Hepatocyte (in vitro differentiated cells): ENCODE measurements around the gene SLC17A7. TPM values are rescaled to one million over a fixed set of nuclear protein-coding genes. Genes with fewer than 3 reads are reported as not detected.
A peak's percentile ranks its signal among the peaks of the same experiment; 100 is the strongest.

ENCODE experiments used
- DNase-seq: peaks from one replicate; pipeline ENCODE4 v3.0.0-alpha.2; 2016; ENCODE audit warnings: low spot score
- H2AFZ ChIP-seq: fragments of 200-600 bp; sonication (generic); 2 replicates; pipeline ENCODE4 v1.6.0; 2016; ENCODE audit warnings: antibody characterized with exemption, mild to moderate bottlenecking
- H3K27ac ChIP-seq: fragments of 200-600 bp; sonication (generic); 2 replicates; pipeline ENCODE4 v1.5.1; 2016; ENCODE audit warnings: mild to moderate bottlenecking
- H3K27me3 ChIP-seq: fragments of 200-600 bp; sonication (generic); 2 replicates; pipeline ENCODE4 v1.6.1; 2016
- H3K36me3 ChIP-seq: fragments of 200-600 bp; sonication (generic); replicated peaks from 2 replicates; pipeline ENCODE4 v1.5.1; 2016; ENCODE audit warnings: low read depth; ENCODE audit not compliant: insufficient read depth
- H3K4me1 ChIP-seq: fragments of 200-600 bp; sonication (generic); 2 replicates; pipeline ENCODE4 v1.5.1; 2016; ENCODE audit warnings: mild to moderate bottlenecking, moderate library complexity; ENCODE audit not compliant: insufficient read depth
- H3K4me2 ChIP-seq: fragments of 200-600 bp; sonication (generic); 2 replicates; pipeline ENCODE4 v1.6.0; 2016
- H3K4me3 ChIP-seq: fragments of 200-600 bp; sonication (generic); 2 replicates; pipeline ENCODE4 v1.5.1; 2016; ENCODE audit warnings: mild to moderate bottlenecking
- H3K79me2 ChIP-seq: fragments of 200-600 bp; sonication (generic); 2 replicates; pipeline ENCODE4 v1.6.0; 2017; ENCODE audit warnings: mild to moderate bottlenecking
- H3K9me2 ChIP-seq: fragments of 200-600 bp; sonication (generic); replicated peaks from 2 replicates; pipeline ENCODE4 v1.6.0; 2017; ENCODE audit warnings: mild to moderate bottlenecking; ENCODE audit not compliant: insufficient read depth
- H3K9me3 ChIP-seq: fragments of 200-600 bp; sonication (generic); 2 replicates; pipeline ENCODE4 v1.5.1; 2016; ENCODE audit warnings: low read depth, mild to moderate bottlenecking
- H4K20me1 ChIP-seq: fragments of 200-600 bp; sonication (generic); 2 replicates; pipeline ENCODE4 v1.6.0; 2016; ENCODE audit warnings: mild to moderate bottlenecking; ENCODE audit not compliant: insufficient read depth, poor library complexity, severe bottlenecking
- EZH2 ChIP-seq: fragments of 200-600 bp; sonication (generic); IDR thresholded peaks from 2 replicates; pipeline ENCODE4 v1.6.1; 2016; ENCODE audit warnings: antibody characterized with exemption, mild to moderate bottlenecking, borderline replicate concordance
- EZH2phosphoT487 ChIP-seq: fragments of 200-600 bp; sonication (generic); IDR thresholded peaks from one replicate; pipeline ENCODE4 v1.6.1; 2018; ENCODE audit warnings: antibody characterized with exemption, mild to moderate bottlenecking, low read depth, moderate library complexity; ENCODE audit not compliant: unreplicated experiment, severe bottlenecking
- WGBS: methylation state at CpG from one replicate; pipeline ENCODE4 v1.1.6; 2016; ENCODE audit warnings: low lambda C conversion rate; ENCODE audit errors: missing lambda C conversion rate; 5-methylcytosine and 5-hydroxymethylcytosine counted together
- polyA plus RNA-seq: library from polyadenylated mRNA; unstranded; fragments of >200 nt; fragmentation: Nextera tagmentation; extraction: Ambion mirVana; gene quantifications from 2 replicates; pipeline ENCODE4 v1.2.1, GENCODE V29; 2016
- total RNA-seq: library from RNA; depleted of rRNA; stranded (reverse); fragments of >200 nt; gene quantifications from 2 replicates; pipeline ENCODE4 v1.2.3, GENCODE V29; 2014
- TF ChIP-seq, protein P1 (sequence below): fragments of 200-600 bp; sonication (generic); IDR thresholded peaks from 2 replicates; pipeline ENCODE4 v1.5.1; 2016; ENCODE audit warnings: antibody characterized with exemption, mild to moderate bottlenecking; ENCODE audit not compliant: poor library complexity

SLC17A7 gene
- total and polyA plus RNA-seq, 2 experiments from 2014 or later: 0.13 to 0.51 TPM

GRCh38 chr19:49421039-49421877 is 20.1 kb downstream of the SLC17A7 start:
- Histone ChIP-seq H2AFZ (no peak overlapping the region), H3K9me3 (no peaks in the 10 kb centered on the region), H3K27me3 (peaks cover 97% of the 10 kb centered on the region), H4K20me1 (no peaks in the 10 kb centered on the region), H3K4me3 (no peak overlapping the region), H3K79me2 (no peaks in the 10 kb centered on the region), H3K9me2 (no peaks in the 10 kb centered on the region), H3K27ac (no peak overlapping the region), H3K4me1 (peaks cover 3% of the 10 kb centered on the region), H3K36me3 (no peaks in the 10 kb centered on the region), H3K4me2 (peak overlapping the region; percentile 68)
- TF ChIP-seq EZH2 (peak; percentile 81), EZH2phosphoT487 (peak; percentile 28)
- TF ChIP-seq, protein P1, sequence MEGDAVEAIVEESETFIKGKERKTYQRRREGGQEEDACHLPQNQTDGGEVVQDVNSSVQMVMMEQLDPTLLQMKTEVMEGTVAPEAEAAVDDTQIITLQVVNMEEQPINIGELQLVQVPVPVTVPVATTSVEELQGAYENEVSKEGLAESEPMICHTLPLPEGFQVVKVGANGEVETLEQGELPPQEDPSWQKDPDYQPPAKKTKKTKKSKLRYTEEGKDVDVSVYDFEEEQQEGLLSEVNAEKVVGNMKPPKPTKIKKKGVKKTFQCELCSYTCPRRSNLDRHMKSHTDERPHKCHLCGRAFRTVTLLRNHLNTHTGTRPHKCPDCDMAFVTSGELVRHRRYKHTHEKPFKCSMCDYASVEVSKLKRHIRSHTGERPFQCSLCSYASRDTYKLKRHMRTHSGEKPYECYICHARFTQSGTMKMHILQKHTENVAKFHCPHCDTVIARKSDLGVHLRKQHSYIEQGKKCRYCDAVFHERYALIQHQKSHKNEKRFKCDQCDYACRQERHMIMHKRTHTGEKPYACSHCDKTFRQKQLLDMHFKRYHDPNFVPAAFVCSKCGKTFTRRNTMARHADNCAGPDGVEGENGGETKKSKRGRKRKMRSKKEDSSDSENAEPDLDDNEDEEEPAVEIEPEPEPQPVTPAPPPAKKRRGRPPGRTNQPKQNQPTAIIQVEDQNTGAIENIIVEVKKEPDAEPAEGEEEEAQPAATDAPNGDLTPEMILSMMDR: no peak
- peak; percentile 49 for DNase-seq
- 19% methylated on average over 48 of the region's 48 CpGs for WGBS

GRCh38 chr19:49420227-49420626 is 21.1 kb downstream of the SLC17A7 start:
- no peak for TF ChIP-seq EZH2
- no peak for TF ChIP-seq EZH2phosphoT487
- TF ChIP-seq, protein P1: no peak
- no peaks in the 10 kb centered on the region for H3K36me3 ChIP-seq
- no peak overlapping the region for H3K4me2 ChIP-seq
- no peaks in the 10 kb centered on the region for H3K9me3 ChIP-seq
- no peak overlapping the region for H2AFZ ChIP-seq
- no peaks in the 10 kb centered on the region for H4K20me1 ChIP-seq
- no CpG with 5 or more reads among the region's 2 CpGs for WGBS
- DNase-seq: no peak
- H3K9me2 ChIP-seq: no peaks in the 10 kb centered on the region
- H3K4me1 ChIP-seq: peaks cover 3% of the 10 kb centered on the region
- no peak overlapping the region for H3K4me3 ChIP-seq
- no peaks in the 10 kb centered on the region for H3K79me2 ChIP-seq
- H3K27ac ChIP-seq: no peak overlapping the region
- H3K27me3 ChIP-seq: peaks cover 88% of the 10 kb centered on the region

DNA sequence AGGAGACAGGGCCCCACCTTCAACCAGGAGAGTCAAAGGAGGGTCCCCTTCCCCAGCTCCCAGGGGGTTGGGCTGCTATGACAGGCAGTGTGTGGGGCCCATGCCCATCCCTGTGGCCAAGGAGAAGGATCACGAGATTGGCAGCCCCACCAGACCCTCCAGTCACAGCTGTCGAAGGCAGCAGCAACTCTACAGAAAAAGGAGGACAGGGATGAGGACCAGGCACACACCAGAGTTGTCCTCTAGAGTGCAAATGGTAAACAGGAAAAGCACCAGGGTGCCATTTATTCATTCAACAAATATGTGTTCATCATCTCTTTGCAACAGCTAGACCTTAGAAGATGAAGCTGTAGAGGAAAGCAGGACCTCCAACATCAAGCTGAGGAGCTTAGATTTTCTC is 22.2 kb downstream of the SLC17A7 start:
- Histone ChIP-seq H3K4me1 (peaks cover 3% of the 10 kb centered on the region), H3K9me2 (no peaks in the 10 kb centered on the region), H3K27me3 (peaks cover 78% of the 10 kb centered on the region), H3K79me2 (no peaks in the 10 kb centered on the region), H4K20me1 (no peaks in the 10 kb centered on the region), H3K4me2 (no peak overlapping the region), H3K27ac (no peak overlapping the region), H3K4me3 (no peak overlapping the region), H2AFZ (no peak overlapping the region), H3K36me3 (no peaks in the 10 kb centered on the region), H3K9me3 (no peaks in the 10 kb centered on the region)
- TF ChIP-seq EZH2phosphoT487: no peak
- TF ChIP-seq, protein P1: no peak
- no peak for TF ChIP-seq EZH2
- no peak for DNase-seq
- WGBS: 88% methylated on average over 2 of the region's 2 CpGs
